NCI-H1048 (cell line): Measurements from ENCODE around the gene SUFU.
A peak's percentile ranks its signal among the peaks of the same experiment; 100 is the strongest.

ENCODE experiments used
- DNase-seq: peaks from one replicate; lab custom pipeline; 2025; lab: John Stamatoyannopoulos, UW

SUFU gene

DNA sequence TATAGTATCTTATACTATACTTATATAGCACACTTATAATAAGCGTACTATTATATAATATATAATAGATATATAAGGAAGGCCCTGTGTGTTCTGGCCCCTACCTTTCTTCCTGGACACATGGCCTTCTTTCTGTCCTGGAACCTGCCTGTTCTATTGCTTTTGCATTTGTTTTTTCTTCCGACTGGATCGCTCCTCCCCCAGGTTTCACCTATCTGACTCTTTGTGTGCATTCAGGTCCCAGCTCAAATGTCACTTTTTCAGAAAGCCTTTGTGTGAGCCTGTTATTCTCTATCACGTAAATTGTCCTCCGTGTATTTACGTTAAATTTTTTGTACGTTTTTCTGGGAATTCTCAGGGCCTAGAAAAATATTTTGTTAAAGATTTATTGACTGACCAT lies 137.6 kb downstream of the SUFU start:
- DNase-seq: no peak

DNA sequence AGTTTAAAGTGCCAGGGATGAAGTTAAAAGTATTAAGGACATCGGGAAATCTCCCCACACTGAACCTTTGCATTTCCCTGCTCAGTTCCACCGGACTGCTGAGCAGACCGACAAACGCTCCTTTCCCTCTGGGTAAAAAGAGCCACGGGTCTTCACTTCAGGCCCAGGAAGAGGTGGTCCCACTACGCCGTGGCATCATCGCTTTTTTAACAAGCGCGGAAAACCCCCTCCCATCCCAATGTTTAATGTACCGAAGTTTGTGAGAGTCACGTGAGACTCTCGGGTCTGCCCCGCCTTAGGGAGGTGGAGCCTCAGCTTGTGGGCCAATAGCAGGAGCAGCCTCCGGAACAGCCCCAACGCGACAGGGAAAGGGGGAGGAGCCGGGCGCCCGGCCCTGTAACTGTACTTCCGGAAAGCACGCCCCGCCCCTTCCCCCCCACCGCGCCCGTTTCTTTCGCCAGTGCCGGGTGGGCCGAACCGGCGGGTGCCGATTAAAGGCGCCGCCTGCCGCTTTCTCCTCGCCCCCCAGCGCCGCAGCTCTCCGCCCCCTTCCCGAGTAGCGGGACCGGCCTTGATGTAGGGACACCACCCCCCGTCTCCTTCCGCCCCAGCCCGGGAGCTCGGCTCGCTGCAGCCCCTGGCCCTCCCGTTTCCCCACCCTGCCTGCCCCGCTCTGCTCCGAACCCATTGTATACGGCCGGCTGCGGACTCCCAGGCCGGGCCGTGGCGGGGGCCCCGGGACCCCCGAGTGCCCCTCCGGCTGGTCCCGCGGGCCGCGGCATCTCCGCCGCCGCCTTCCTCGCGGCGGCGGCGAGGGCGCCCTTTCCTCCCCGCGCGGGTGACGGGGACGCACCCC lies 138.3 kb downstream of the SUFU start:
- peak; percentile 91 for DNase-seq

DNA sequence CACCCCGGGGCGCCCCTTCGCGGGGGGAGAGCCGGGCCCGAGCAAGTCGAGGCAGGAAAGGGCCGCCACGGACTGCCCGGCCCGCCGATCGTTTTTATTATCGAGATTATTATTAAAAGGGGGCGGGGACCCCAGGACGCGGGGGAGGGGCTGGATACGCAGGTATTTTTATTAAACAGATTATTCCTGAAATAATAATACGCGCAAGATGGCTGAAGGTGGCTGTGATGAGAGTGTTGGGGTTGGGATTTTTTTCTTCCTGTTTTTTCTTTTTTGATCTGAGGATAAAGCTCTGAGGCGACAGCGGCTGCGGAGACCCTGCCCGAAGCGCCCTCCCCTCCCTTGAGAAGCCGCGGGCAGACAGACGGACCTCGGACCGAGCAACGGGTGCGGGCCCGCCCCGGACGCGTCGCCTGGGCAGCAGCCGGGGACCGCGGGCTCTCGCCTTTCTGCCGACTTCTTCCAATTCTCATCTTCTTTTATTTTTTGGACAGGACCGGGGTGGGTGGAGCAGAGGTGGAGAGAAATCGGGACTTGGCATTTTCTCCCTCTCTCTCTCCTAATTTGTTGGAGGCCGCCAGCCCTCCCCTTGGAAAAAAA lies 139.1 kb downstream of the SUFU start:
- no peak for DNase-seq

DNA sequence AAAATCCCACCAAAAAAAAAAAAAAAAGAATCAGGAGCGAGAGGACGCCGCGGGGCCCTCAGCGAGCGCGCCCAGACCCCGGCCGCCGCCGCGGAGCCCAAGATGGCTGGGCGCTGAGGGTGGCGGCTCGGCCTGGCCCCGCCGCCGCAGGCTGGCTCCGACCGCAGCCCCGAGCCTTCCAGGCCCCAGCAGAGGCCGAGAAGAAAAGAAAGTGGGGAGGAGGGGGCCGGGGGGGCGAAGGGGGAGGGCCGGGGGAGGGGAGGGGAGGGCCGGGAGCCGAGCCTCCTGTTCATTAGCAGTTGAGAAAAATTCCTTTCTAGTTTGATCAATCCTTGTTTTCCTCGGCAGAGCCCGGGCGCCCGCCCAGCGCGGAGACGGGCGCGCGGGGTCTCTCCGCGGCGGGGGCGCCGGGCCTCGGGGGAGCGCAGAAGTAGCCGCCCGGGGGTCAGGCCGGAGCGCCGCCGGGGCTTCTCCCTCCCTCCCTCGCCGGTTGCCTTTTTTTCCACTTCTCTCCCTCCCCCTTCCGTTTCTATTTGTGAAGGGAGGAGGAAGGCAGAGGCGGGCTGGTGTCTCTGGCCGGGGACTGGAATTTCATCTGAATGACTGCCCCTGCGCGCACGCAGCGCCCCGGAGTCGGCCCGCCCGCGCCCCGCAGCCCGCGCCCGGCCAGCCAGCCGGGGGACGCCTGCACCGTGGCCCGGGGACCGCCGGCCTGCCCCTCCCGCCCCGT lies 139.7 kb downstream of the SUFU start:
- DNase-seq: no peak

DNA sequence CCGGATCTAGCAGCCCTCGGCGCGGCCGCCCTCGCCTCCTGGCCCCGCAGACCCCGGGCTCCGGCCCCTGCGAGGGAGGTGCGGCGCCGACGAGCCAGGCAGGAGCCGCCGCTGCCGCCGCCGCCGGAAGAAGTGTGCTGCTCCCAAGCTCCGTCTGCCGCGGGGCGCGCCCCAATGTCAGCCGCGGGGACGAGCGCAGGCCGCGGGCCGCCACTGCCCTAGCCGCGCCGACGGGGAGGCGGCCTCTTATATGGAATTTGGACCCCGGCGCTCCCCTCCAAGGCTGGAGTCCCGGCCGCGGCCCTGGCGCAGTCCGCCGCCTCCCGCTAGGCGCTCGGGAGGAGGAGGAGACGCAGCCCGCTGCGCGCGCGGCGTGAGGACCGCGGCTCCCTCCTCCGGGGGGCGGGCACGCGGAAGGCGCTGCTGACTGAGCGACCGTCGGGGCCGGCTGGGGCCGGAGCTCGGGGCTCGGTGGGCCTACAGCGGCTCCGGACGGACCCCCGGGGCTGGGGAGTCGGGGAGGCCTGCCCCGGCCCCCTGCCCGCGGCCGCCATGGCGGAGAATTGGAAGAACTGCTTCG lies 140.4 kb downstream of the SUFU start, which contains the start of gene TRIM8:
Gene TRIM8, plus strand, starts transcription at position 414 of the 580 bp plus-strand sequence. Its CDS starts 139 bp downstream, at position 553.
- no peak for DNase-seq

DNA sequence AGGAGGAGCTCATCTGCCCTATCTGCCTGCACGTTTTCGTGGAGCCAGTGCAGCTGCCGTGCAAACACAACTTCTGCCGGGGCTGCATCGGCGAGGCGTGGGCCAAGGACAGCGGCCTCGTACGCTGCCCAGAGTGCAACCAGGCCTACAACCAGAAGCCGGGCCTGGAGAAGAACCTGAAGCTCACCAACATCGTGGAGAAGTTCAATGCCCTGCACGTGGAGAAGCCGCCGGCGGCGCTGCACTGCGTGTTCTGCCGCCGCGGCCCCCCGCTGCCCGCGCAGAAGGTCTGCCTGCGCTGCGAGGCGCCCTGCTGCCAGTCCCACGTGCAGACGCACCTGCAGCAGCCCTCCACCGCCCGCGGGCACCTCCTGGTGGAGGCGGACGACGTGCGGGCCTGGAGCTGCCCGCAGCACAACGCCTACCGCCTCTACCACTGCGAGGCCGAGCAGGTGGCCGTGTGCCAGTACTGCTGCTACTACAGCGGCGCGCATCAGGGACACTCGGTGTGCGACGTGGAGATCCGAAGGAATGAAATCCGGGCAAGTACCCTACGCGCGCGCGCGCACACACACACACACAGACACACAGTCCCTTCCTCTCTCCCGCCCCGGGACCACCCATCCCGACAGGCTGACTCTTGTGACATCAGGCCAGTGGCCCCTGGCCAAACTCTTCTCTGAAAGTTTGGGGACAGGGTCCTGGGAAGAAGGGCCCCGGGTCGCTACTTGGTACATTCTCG lies 141.0 kb downstream of the SUFU start:
- DNase-seq: peak; percentile 49

DNA sequence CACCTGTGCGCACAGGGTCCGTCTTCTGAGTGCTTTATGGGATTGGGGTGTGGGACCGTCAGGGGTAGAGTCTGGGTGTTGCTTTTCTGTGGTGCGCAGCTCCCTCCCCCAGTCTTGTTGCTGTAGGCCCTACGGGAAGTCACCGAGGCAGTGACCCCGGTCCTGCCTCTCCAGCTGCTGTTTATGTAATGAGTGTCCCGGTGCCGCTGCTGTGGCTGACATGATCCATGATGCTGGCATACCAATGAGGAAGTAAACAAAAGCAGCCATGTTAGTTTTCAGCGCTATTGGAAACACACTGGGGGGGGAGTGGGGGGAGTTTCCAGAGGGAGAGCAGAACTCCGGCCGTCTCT lies 141.6 kb downstream of the SUFU start:
- no peak for DNase-seq

DNA sequence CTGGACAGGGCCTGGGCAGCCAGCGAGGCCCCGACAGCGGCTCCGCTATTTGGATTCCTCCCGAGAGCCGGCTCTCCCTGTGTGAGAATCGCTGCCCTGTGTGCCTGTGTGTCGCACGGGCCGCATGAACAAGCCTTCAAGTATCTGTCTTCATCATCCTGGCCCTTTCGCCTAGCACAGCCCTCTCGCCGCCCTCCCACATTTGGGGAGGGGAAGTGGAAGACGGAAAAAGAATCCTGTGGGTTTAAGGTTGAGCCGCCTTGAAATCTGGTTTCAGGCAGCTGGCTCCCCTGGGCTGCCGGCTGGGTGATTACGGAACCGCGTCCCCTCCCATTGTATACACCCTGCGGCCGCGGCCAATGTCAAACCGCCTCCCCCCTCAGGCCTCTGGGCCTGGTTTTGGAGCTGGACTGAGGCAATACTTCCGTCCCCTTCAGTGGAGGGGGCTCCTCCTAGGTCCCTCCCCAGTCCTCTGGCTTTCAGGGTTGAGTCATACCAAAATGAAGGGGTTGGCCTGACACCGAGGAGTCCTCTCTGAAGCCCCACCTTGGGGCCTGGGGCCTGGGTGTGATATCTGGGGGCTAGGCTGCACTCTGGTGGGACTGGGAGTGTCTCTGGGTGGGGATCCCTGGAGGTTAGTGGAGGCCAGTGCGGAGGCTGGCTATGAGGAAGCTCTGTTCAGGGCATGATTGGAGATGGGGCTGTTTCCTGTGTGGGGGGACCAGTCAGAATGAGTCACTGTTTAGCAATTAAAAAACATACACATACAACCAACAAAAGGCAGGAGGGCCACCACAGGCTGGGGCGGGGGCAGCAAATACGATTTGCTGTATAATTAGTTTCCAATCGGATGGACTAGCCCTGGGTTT lies 142.2 kb downstream of the SUFU start:
- DNase-seq: no peak

DNA sequence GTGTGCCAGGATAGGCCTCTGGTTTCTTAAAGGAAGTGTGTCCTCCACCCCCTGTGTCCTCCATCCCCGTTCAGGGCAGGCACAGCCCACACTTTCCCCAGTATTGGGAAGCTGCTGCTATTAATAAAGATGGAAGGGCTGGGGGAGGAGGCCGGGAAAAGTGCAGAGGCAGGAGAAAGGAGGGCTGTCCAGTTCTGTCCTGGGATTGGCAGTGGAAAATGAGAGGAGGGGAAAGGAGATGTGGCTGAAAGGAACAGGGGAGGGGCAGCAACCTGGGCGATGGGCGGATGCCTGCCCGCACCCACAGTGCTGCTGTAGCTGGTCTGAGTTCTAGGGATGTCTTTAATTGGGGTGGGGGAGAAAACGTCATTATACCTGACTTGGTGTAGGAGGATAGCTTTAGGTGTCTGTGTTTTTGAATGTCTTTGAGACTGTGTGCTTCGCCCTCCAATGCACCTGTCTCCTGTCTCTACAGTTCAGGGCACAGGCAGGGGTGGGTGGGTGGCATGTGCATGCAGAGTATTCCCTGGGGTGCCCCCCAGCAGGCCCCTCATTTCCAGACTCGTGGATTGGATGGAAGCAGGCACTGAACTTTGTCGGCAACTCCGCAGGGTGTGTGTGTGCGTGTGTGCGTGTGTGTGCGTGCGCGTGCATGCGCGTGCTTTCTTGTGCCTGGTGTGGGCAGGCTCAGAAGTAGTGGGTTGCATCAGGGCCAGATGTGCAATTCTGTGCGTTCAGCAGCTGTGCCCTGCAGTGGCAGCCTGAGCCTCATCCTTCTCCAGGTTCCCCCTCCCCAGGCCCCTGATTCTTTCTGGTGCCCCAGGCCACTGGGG lies 143.1 kb downstream of the SUFU start:
- no peak for DNase-seq

DNA sequence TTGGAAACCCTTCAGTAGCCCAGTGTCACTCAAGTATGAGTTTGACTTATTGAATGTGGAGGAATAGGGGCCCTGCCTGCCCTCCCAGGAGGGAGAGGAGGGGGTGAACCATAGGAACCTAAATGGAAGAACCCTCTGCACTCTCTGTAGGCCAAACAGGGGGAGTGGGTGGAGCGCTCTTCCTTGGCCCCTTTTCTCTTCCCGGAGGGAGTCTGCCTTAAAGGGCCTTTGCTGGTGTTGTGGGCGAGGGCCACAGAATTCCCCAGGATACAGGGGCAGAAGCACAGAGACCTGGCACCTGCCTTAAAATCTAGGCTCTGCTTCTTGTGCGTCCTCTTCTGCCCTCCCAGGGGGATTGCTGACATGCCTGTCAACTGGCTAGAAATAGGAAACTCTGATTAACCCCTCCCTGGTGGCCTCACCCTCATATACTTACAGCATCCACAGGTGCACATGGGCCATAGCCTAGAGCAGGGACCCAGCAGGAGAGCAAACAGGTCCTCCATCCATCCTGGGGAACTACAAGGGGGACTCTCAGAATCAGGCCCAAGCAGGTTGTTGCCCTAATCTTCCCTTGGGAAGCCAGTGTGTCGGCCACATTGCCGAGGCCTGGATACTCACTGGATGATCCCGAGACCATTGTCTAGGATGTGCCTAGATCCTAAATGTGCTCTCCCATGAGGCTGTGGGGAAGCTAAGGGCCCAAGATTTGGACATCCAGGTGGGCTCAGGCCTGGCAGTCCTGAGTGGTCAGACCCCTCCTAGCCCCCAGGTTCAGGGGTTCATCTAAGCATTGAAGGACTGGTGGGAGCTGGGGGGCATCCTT lies 143.9 kb downstream of the SUFU start:
- no peak for DNase-seq

DNA sequence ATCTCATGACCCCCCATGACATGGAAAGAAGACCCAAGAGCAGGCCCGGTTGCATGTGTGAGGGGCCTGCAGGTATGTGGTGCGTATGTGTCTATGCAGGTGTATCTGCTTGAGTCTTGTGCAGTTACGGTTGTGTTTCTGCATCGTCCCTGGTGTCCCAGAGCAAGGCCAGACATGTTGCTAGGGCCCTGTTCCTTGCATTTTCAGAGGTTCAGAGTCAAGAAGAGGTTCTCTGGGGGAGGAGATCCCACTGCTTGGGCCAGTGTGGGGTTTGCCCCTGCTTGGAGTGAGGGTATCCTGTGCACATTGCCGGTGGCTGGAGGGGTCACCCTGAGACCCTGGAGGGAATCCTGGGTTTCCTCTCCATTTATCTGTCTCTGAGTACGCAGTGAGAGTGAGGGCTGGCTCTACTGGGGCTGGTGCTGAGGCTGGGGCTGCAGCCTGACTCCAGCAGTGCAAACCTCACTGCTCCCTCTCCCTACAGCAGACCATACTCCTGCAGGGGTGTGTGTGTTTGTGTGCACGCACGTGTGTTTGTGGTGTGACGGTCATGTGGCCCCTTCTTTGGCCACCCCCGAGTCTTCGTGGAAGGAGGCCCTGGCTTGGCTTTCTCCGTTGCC lies 144.6 kb downstream of the SUFU start:
- no peak for DNase-seq

DNA sequence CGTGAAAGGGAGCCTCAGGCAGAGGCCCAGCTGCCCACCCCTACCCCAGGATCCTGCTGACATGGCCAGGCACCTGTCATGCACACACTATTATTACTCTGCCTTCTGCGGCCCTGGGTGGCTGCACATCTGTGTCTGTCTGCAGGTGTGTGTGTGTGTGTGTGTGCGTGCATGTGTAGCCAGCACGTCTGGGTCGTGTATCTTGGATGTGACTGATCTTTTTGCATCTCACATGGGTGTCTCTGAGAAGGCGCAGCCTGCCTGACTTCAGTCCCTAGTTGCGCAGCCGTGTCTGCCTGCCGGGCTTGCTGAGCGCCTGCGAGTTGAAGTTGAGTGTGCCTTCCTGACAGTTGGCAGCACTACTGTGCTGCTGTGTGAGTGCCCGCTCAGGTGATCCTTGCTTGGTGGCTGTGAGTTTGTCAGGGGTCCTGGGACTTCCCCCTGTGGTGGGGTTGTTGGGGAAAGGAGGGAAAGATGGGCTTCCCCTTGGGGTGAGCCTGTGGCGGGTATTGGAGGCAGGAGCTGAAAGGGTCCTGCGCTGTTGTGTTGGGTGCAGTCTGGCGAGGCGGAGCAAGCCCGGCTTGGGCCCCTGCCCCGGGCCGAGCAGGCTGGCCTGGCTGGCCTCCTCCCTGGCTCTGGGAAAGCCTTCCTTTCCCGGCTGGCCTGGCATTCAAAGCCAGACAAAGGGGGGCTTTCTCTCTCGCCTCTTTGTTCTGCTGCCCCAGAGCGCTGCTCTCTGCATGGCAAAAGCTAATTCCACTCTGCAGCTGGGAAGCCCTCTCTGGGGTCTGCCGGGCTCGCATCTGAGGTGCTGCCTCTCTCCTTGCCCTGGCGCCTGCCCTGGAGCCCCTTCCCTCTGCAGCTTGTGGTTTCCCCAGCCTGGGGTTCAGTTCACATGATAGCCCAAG lies 145.4 kb downstream of the SUFU start:
- no peak for DNase-seq

DNA sequence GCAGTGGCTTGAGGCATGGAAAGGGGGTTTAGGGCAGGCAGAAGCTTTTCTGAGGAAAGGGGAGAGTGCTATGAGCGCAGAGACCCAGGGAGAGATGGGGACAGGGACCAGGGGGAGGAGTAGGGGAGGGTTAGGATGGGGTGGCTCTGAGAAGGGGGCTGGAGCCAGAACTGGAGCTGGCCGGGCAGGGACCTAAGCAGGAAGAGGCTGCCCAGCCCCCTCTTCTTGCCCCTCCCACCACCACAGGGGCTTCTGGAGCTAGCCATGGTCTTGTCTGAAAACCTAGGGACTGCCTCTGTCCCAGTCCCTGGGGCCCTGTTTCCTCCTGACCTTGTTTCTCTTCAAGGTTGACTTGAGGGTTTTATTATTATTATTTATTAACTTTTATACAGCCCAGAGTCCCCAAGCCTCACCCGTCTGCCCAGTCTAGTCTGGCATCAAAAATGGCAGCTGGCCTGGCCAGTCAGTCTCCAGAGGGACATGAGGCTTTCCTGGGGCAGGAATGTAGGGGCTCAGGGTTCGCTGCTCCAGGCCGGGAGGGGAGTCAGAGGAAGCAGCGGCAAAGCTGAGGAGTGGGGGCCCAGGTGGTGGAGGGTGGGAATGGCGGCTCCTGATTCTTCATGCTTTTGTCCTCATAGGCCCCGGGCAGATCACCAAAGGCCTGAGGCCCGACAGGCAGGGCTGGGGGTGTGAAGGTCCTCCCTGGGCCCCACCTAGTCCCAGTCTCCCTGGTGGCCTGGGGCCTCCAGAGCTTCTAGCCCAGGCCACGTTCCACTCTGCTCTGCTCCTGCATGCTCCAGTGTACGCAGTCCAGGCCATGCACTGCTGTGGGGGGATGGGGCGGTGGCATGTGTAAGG lies 146.3 kb downstream of the SUFU start:
- no peak for DNase-seq

DNA sequence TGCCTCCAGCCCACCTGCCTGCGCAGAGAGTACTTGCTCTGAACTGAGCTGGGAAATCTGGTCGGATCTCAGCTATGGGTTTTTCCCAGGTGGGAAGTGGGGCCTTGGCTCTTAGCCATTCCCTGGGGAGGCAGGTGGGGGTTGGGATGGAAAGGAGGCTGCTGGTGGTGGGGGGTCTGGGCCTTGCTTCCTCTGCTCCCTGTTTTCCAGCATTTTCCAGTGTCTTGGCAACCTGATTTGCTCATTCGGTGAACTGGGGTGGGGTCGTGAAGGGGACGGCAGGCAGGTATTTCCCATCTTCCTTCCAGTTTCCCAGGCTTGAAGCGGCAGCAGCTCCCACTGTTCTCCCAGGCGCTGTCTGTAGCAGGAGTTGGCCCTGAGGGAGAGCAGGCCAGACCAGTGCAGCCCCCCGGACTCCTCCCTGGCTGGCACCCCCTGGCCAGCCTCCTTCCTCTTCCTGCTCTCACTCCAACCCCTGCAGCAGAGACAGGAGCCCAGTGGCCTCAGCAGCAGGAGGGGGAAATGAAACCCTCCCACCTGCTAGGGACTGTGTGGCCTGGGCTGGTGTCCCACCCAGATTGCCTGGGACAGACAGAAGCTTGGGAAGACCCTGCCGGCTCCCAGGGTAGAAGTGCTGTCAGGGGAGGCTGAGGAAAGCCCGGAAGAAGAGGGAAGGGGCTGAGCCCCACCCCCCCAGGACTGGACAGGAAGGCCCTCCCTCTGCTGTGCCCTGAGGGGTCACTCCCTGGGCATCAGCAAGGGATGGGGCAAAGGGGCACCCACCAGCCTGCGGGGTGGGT lies 147.1 kb downstream of the SUFU start:
- DNase-seq: no peak

DNA sequence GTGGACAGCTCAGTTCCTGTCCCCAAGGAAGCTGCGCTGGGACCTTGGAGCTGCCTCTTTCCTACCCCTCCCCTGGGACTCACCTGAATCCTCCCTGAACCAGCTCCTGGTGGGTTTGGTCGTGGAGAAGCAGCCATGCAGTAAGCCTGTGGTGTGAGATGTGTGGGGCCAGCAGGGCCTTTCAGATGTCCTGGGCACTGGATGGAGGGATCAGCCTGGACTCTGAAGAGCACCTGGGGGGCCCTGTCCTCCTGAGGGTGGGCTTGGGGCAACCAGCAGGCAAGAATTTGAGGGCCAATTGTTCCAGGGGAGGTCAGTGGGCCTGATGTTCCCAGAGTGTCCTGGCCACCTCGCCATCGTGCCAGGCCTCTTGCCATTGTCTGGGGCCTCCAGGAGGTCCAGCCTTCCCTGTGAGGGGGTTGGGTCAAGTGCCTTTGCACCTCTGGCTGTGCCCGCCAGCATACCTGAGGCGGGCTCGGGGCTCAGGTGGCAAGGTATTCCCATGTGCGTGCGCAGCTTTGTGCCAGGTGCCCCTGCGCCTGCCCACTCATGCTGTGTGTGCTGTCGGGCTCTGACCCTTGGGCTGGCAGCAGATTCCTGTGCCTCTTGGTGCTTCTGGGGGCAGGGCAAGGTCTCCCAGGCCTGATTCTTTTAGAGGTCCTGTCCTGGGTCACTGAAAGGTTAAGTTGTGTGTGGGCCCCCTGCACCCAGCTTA lies 147.8 kb downstream of the SUFU start:
- DNase-seq: no peak
